Activated T-cell treated with anti-CD3 and anti-CD28 coated beads, Interleukin-2, amount 50 U/mL, for 1 hour (primary cell): ENCODE data around the gene CNTN4.
"Not testable (repeated sequence)": the region's sequence is repeated elsewhere in the genome, so short reads cannot be mapped to it uniquely, and the experiment has no call there.

Experiments used
- DNase-seq: peaks from one replicate; pipeline ENCODE4 v3.0.0-alpha.2; 2020

CNTN4 gene

DNA sequence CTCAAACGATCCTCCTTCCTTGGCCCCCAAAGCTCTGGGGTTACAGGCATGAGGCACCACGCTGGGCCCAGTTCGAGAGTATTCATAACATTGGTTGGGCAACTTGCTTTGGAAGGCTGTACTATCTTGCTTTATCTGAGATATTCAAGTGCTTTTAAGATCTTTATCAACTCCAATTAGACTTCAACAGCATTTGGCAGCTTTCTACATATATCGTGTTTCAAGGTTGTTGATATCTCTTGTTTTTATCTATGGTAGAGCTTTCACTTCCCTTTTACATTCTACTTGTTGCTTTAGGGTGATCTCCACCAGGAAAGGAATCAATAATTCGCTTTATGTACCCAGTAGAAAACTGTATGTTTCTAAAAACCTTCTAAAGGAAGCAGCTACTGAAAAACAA, 616.2 kb downstream of the CNTN4 start:
- DNase-seq: no peak

DNA sequence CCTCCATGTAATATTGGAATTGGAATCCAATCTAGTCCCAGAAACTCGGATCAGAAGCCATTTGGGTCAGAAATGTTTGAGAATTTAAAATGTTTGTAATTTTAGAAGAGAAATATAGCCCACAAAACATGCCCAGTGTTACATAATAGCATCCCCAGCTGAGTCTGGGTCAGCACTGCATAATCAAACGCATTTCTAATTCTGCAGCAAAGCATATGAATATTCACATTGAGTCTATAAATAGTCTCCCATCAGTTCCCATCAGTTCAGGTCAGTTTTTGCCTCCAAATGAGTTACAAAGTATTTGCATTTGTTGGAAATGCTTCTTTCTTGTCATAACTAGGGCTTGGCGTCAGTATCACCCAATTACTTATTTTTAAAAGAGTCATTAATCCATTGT, 628.4 kb downstream of the CNTN4 start:
- DNase-seq: no peak

DNA sequence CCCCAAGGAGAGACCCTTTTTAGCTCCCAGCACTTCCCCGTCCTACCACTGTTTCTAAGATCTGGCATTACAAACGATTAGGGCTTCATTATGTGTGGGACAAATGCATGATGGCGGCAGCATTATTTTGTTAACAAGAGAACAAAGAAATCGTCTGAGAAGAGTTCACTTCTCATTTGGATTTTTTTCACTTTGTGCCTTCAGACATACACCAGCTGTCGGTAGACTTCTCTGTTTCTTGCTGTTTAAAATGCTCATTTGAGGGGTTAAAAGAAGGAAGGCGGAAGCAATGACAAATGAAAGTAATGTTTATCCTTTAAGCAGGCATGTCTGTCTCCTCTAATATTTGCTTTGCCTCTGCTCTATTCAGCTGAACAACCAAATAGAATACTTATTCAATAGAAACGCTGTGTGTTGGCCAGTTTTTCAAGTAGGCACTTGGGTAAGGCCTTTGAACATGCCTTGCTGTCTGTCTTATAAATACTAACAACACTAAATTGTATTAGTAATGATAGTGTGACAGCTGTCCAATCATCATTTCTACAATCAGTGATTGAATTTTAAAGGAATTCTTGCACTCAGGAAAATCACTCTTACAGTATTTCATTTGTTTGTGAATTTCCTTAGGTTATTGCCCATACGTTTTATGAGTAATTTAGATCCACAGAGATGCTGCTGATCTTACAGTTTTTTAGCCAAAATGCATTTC, 629.1 kb downstream of the CNTN4 start:
- no peak for DNase-seq

DNA sequence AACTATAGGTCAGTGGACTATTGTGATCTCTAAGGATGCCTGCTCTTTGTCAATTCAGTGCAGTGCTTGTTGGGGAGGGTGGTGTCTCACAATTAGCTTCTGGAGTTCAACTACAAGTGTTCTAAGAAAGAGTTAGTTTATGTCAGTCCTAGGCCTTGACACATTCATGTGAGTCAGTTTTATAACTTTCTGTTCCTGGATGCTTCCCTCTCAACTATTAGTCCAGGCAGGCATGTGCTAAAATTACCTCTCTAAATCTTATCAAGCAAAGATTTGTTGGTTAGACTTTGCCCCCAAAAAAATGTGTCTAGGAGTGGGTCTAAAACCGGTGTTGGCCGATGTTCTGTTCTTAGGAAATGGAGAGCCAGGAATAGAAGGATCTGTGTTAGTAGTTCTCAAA, 633.2 kb downstream of the CNTN4 start:
- DNase-seq: no peak

DNA sequence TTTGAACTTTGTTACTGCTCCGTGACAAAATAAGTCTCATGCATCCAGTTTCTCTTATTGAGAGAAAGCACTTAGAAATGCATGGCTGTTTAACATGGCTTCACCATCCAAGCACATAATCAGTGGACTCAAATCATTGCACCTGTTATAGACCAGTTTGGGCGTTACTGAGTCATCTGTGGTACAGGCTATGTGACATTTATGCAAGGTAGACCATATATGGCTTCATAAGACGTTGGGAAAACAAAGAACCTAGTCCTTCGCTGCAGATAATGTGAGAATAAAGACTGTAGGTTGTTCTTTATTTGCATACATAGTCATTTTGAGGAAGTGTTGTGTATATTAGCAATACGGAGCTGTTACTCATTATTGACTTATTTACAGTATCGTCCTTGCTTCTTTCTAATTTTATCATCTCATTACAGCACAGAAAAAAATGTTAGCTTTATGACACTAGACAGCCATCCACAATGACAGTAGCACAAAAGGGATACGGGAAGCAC, 636.8 kb downstream of the CNTN4 start:
- no peak for DNase-seq

DNA sequence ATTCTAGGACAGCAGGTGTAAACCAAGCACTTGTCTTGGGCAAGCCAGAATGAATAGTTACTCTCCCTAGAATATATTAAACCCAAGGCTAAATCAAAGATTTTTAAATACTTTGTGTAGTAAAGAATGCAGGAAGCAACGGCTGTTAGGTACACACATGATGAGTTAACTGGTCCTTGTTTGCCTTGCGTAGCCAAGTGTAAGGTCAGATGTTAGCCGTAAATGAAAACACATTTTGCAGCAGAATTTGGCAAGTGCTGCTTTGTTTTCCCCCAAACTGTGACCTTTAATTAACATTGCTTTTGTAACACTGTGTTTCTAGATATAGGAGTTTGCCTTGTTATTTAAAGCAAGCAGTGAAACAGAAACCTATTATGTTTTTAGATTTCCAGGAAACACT, 642.9 kb downstream of the CNTN4 start:
- no peak for DNase-seq

DNA sequence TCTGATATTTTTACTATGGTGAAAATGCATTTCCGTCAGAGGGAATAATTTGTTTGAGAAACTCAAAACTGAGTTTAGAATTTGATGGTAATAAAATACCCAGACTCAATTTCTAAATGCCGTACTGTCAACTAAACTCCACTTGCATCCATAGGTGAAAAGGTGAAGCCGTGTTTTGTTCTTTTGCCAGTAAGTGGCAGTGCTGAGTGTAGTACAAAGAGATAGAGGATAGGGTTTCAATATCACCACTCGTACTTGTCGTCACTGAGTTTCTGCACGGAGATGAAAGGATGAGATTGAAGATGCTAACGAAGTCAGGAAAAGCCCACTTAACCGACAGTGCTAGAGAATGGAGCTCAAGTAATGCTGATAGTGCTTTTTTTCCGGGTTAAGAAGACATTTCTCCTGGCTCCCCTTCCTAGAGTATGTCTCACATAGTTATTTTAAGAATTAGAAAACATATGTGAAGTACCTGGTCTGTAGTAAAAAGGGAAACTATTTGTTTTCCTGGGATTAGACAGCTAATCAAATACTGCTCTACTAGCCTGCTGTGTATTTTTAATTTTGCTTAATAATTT, 666.4 kb downstream of the CNTN4 start:
- DNase-seq: no peak

DNA sequence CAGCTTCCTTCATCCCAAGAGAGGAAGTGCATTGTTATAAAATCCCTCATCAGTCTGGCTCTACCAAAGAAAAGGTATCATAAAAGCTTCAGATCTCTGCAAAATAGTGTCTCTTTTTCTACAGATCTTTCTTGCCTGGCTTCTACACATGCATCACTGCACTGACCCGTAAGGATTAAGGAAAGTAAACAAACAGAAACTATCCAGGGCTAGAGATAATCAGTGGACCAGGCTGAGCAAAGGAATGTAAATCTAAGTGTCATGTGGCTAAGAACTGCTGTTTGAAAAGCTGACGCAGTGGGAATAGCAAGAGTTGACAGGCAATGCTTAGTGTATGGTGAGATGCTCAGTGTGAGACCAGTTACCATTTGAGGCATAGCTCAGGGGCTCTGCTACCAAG, 671.8 kb downstream of the CNTN4 start:
- DNase-seq: no peak

DNA sequence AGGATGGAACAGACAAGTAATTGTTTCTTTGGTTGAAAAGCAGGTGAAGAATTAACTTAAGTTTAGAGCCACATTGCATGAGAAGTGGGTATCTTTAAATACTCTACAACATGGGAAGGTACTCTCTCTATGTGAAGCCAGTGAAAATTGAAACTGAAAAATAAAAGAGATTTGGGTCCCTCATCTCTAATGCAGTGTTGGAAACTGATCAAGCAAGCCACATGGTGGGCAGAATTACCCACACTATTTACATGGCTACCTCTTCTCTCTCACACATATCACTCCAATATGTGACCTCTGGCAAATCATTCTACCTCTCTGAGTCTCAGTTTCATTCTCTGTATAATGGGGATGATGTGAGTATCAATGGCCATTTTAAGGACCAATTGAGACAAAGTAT, 672.5 kb downstream of the CNTN4 start:
- no peak for DNase-seq

DNA sequence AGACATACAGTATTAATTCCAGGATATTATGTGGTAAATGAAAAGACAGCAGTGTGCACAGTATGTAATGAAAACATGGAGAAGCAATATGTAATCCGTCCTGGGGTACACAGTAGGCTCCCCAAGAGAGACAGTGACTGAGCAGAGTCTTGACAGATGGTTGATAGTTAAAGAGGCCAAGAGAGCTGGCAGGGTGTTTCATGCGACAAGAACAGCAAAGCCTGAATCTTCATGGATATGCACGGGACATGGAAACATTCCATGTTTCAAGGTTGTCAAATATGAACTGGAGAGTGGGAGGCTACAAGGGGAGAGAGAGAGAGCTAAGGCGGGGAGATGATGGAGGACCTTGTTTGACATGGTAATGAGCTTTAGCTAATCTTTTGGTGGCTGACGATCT, 673.1 kb downstream of the CNTN4 start:
- no peak for DNase-seq

DNA sequence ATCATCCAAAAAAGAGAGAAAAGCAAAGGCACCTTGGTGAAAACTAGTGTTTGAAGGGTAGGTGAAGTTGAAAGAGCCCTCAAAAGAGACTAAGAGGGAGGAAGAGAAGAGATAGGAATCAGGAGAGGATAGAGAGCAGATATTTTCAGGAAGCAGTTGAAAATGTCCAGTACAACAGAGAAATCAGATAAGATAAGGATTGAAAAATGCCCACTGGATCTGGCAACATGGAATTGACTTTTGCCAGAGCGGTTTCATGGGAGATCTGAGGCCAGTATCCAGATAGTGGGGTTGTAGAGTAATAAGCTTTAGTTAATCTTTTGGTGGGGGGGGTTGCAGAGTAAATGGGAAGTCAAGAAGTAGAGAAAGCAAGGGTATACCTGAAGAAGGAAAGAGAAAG, 674.1 kb downstream of the CNTN4 start:
- DNase-seq: no peak

DNA sequence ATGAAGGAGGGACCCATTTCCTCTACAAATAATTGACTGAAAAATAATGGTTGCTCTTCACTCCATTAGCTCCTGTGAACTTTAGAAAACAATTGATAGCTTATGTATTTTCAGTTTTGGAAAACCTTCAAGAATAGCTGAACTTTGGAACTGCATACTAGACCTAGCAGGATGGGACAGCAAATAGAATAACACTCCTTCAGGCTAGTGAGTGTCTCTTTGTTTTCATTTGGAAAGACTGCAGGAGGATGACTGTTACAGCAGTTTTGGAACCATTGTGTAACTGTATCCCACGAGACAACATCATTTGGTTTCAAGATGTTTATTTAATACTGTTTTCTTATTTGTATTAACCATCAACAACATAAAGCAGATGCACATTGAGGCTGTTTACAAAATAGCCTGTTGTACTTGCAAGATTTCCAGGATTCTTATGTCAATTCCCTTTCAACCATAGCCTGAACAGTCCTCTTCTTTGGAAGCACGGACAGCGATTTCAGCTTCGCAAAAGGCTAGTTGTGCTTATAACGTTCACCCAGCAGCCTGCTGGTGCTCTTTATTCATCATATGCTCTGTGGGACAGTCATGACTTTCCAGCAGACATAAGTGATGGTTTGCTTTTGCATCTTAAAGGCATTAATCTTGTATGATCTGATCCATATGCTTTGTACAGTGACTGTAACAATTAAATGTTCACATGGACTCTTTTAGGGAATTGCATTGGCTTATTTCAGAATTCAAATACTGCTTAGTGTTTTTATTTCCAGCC, 676.0 kb downstream of the CNTN4 start:
- no peak for DNase-seq

DNA sequence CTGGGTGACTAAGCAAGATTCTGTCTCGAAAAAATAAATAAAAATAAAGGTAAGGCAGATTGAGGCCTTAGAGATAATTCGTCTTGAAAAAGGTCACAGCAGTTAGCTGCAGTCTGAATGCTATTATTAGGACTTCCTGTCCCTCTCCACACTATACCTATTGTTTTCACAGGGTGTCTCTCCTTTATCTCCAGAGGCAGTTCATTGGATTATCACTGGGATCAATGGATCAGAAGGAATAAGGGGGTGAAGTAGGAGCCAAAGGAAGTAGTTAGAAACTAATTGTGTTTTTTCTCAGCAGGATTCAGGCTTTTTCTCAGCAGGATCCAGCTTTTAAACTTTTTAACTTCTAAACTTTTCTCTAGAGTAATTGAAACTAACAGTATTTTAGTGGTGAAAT, 684.6 kb downstream of the CNTN4 start:
- DNase-seq: no peak

DNA sequence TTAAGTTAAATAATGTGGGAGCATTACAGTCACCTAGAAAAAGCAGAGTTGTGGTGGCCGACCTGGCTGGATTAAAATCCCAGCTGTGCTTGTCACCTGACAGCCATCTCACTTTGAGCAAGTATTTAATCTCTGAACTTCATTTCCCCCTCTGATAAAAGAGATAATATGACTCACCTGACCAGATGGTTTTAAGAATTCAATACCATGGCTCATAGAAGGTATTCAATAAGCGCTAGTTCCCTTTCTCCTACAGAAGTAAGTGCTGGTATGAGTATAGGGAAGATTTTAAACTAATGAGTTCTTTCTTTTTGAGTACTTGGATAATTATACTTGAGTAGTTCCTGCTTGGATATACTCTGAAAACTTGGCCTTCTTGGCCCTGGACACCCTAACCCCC, 686.0 kb downstream of the CNTN4 start:
- DNase-seq: no peak

DNA sequence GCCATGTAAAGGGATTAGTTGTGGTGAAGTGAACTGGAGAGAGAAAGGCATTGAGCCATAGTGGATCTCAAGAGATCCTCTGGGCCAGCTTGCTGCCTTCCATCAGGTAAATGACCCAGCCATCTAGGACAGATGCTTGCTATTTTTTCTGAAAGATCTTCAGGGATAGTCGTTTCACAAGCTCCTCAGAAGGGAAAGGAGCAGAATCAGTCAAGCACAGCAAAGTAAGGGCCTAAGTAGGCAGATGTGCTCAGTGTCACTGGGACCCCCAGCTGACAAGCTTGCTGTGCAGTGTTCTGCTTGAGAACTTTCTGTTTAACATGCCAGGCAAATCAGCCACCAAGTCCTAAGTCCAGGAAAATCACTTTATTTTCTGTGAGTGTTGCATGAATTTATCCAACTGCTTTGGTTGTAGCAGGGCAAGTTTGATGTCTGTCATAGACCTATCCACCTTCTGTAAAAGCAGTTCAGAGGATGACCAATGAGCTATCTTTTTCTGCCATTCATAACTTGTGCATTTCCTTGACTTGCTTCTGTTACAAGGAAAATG, 691.7 kb downstream of the CNTN4 start:
- no peak for DNase-seq

DNA sequence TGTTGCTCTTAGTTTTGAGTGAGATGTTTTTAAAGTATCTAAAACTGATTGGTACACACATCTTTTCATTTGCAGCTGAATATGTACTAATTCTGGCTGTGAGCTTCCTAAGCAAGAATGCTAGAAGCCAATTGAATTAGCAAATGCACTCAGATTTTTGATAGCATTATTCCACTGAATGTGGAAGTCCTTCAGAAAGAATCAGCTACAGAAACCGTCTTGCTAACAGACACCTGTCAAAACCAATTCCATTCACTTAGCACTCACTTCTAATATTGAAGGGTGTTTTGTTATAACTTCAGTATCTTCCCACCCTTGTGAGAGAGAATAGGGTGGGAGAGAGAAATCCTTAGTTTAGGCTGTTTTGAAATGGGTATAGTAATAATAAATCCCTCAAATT, 693.8 kb downstream of the CNTN4 start:
- no peak for DNase-seq

DNA sequence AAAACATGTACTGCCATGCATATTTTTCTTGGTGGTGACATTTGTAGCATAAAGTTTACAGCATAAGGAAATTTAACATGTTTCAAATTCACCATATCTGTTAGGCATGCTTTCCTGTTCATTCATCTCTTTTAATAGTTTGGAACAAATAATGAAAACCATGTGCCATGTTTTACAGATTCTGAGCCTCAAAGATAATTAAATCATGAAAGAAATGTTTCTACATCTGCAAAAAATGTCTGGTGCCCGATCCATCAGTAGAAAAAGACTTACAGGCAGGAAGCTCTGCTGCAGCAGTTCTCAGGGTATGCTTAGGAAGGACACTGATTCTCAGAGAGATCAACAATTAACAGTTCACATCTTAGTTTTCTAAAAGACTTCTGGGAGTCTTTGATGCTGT, 695.3 kb downstream of the CNTN4 start:
- DNase-seq: no peak

DNA sequence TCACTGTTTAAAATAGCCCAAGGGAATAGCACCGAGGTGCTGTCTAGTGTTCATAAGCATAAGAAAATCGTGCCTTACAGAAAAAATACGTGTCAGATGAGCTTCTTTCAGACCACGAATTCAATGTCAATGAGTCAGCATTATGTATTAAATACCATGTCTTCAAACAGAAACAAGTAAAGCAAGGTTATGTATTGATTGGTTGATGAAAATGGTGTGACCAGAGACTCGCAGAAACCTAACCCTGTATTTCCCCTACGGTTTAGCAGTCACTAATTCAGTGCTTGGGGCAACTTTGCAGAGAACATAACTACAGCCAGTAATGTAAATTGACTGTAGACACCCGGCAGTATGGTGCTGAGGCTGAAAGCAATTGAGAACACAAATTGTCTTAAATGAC, 703.8 kb downstream of the CNTN4 start:
- DNase-seq: no peak

DNA sequence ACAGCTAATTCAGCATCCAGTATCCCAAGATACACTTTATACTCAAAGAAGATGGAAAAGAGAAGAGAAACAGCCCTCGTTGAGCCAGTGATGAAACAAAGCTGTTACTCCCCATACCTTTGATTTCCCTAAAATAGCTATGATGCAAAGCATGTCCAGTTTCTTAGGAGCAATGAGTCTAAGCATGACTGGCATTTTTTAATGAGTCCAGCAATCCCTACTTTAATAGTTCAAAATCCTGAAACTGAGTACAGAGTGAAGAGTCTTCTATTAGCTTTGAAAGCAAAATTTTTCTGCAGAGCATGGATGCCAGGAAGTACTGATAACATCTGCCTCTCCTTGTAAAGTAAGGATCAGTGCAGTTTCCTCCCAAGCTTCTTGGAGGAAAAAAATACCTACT, 708.8 kb downstream of the CNTN4 start:
- no peak for DNase-seq

DNA sequence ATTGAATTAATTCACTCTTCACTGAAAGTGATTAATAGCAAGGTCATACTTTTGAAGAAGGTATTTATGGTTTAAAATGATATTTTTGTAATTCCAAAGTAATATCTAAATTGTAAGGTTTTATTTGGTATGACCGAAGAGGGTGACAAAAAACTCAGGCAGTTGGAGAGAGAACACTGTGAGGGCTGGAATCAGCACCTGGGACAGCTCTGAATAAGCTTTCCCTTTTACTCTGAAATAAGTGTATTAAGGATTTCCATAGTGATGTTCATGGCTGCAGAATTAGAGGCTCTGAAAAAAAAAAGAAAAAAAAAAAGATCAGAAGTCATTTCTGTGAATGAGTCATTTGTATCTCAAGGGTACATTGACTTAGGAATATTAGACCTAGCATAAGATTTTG, 712.1 kb downstream of the CNTN4 start:
- no peak for DNase-seq

DNA sequence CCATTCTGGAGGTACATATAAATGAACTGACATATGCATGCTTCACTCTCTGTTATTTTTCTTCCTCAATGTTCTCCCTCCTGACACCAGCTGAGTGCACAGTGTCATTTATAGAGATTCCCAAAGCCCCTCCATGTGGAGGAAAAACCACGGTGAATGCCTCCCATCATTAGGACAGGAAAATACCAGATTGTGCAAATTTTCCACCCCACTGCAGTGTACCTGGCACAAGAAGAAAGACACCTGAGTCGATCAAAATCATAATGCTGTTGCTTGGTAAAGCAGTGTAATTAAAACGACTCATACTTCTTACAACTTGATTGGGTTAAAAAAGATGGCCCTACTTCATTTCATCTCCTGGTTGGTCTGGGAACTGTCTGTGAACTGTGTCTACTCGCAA, 720.9 kb downstream of the CNTN4 start:
- no peak for DNase-seq

DNA sequence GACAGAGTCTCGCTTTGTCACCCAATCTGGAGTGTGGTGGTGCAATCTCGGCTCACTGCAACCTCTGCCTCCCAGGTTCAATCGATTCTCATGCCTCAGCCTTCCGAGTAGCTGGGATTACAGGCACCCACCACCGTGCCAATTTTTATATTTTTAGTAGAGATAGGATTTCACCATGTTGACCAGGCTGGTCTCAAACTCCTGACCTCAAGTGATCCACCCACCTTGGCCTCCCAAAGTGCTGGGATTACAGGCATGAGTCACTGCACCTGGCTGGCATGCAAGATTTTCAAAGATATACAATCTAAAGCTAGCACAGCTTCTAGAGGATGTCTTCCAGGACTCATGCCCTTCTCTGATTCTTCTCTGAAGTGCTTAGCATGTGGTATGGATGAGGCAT, 722.3 kb downstream of the CNTN4 start:
- DNase-seq: not testable (repeated sequence)

DNA sequence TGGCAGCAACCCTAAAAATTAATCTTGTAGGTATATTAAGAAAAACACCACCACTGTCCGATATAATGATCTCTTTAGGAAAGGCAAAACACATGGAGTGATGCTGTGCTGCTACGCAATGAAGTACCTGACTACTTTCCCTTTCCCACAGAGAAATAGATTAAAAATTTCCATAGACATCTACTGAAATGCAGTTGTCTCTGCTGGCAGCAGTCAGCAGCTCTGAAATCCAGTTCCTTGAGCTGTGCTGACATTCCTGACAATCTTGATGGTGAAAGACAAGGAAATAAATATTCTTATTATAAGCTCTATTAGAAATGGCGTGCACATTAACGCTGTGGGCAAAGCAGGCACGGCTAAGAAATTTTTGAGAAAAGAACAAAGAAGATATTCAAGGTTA, 723.9 kb downstream of the CNTN4 start:
- no peak for DNase-seq

DNA sequence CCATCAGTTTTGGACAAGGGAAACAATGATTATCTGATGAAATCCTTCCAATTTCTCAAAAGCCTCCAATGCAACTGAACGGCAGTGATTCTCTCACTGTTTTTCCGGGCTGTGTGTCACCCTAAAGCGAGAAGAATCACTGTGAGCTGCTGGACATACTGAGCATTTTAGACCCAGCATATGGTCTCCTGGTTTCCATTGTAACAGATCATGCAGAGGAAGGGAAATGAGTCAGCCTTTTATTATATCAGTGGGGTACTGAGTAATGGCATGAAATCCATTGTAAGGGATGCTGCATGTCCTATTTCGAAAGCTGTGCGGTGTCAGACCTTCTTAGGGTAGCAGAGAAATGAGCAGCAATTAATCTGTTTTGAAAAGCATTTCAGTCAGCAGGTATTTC, 724.4 kb downstream of the CNTN4 start:
- no peak for DNase-seq
